DND-41 (cell line): ENCODE results near the gene DHCR24.

Experiments
- EZH2 ChIP-seq: IDR thresholded peaks from 3 replicates; pipeline ENCODE4 v1.6.1; 2012; ENCODE audit warnings: borderline replicate concordance, low read depth, mild to moderate bottlenecking, moderate library complexity, low read length, inconsistent platforms; ENCODE audit not compliant: severe bottlenecking
- TF ChIP-seq, protein P1 (sequence below): IDR thresholded peaks from 2 replicates; pipeline ENCODE4 v1.5.1; 2012; ENCODE audit warnings: borderline replicate concordance, low read length, moderate library complexity, mild to moderate bottlenecking; ENCODE audit not compliant: poor library complexity, severe bottlenecking; ENCODE audit errors: extremely low read depth

GRCh38 chr1:54812801-54813484 lies 74.1 kb downstream of the DHCR24 start:
- TF ChIP-seq, protein P1, sequence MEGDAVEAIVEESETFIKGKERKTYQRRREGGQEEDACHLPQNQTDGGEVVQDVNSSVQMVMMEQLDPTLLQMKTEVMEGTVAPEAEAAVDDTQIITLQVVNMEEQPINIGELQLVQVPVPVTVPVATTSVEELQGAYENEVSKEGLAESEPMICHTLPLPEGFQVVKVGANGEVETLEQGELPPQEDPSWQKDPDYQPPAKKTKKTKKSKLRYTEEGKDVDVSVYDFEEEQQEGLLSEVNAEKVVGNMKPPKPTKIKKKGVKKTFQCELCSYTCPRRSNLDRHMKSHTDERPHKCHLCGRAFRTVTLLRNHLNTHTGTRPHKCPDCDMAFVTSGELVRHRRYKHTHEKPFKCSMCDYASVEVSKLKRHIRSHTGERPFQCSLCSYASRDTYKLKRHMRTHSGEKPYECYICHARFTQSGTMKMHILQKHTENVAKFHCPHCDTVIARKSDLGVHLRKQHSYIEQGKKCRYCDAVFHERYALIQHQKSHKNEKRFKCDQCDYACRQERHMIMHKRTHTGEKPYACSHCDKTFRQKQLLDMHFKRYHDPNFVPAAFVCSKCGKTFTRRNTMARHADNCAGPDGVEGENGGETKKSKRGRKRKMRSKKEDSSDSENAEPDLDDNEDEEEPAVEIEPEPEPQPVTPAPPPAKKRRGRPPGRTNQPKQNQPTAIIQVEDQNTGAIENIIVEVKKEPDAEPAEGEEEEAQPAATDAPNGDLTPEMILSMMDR: no peak
- TF ChIP-seq EZH2: no peak
